Left ventricle myocardium inferior (tissue), 1 donor: Measurements from ENCODE around the gene VWF. TPM values are rescaled to one million over a fixed set of nuclear protein-coding genes. Genes with fewer than 3 reads are reported as not detected.

Experiments
- DNase-seq: peaks from one replicate; pipeline ENCODE4 v3.0.0-alpha.2; 2020
- H3K27ac ChIP-seq: fragments of 200-600 bp; replicated peaks from 2 replicates; pipeline ENCODE4 v1.8.0; 2021
- H3K27me3 ChIP-seq: fragments of 200-600 bp; 2 replicates; pipeline ENCODE4 v1.8.0; 2021; ENCODE audit warnings: low read depth
- H3K36me3 ChIP-seq: fragments of 200-600 bp; 2 replicates; pipeline ENCODE4 v1.8.0; 2021
- H3K4me1 ChIP-seq: fragments of 200-600 bp; 2 replicates; pipeline ENCODE4 v1.8.0; 2021
- H3K4me3 ChIP-seq: fragments of 200-600 bp; 2 replicates; pipeline ENCODE4 v1.8.0; 2021; ENCODE audit warnings: mild to moderate bottlenecking, moderate library complexity
- H3K9me3 ChIP-seq: fragments of 200-600 bp; replicated peaks from 2 replicates; pipeline ENCODE4 v1.8.0; 2021
- CTCF ChIP-seq: fragments of 200-600 bp; IDR thresholded peaks from 2 replicates; pipeline ENCODE4 v1.8.0; 2021; ENCODE audit warnings: antibody characterized with exemption, mild to moderate bottlenecking, borderline replicate concordance
- intact Hi-C: fragments of 100-400 bp; cut with micrococcal nuclease; formaldehyde crosslinking; loops from one replicate; pipeline ENCODE4 v1.11.0; 2022
- total RNA-seq: library from RNA; stranded (reverse); fragmentation: NEBNext Ultra II Directional; extraction: Animal tissue kit (Norgen Biotek cat#: 25700); gene quantifications from one replicate; pipeline ENCODE4 v1.2.1, GENCODE V29; 2021
- donor health status: DM: no; HTN: yes; CAD: no; lungs with severe emphysema.

Gene VWF
- total RNA-seq, 1 donor from 2014 or later = 250 TPM

GRCh38 chr12:5925646-5926045 lies 198.8 kb downstream of the VWF start:
- H3K27me3 ChIP-seq = peaks cover 32% of the 10 kb centered on the region
- no peak for DNase-seq
- peaks cover 10% of the 10 kb centered on the region for H3K36me3 ChIP-seq
- H3K4me3 ChIP-seq = no peak overlapping the region
- H3K4me1 ChIP-seq = no peaks in the 10 kb centered on the region
- intact Hi-C loops = no loop called here
- no peak for TF ChIP-seq CTCF
- H3K27ac ChIP-seq = no peak overlapping the region
- H3K9me3 ChIP-seq = no peaks in the 10 kb centered on the region

DNA sequence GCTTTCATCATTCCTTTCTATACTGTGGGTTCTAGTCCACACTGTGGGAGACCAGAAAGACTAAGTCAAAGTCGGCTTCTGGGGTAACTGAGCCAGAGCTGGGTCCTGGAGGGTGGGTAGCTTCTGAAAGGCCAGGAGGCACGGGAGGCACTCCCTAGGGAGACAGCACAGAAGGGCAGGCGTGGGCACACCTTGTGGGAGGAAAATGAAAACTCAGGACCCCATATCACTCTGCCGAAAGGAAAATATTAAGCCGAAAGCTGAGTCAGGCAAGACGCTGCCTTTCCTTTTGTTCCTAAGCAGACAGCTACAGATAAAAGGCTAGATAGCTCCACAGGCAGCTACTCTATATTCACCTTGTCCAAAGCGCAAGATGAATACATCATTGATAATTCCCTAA lies 200.1 kb downstream of the VWF start:
- DNase-seq = no peak
- intact Hi-C loops = no loop called here
- Histone ChIP-seq H3K9me3 (no peaks in the 10 kb centered on the region), H3K36me3 (peaks cover 17% of the 10 kb centered on the region), H3K27ac (no peak overlapping the region), H3K4me3 (no peak overlapping the region), H3K4me1 (no peaks in the 10 kb centered on the region), H3K27me3 (peaks cover 29% of the 10 kb centered on the region)
- no peak for TF ChIP-seq CTCF

DNA sequence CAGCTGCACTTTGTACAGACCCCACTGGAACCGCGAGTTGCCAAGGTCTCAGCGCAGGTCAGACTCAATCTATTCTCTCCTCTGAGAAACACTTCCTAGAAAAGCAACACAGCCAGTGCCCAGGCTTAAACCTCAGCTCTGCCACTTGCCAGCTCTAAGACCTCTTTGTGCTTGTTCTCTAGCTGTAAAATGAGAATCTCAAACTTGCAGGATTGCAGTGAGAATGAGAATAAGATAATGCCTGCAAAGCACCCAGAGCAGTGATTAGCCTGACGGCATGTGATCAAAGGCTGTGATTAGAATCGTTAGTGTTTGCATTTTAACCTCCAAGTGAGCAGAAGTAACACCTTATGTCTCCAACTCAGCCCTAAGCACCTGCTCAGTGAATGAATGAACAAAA lies 200.7 kb downstream of the VWF start:
- Histone ChIP-seq H3K4me3 (no peak overlapping the region), H3K9me3 (no peaks in the 10 kb centered on the region), H3K27me3 (peaks cover 29% of the 10 kb centered on the region), H3K27ac (no peak overlapping the region), H3K4me1 (no peaks in the 10 kb centered on the region), H3K36me3 (peaks cover 20% of the 10 kb centered on the region)
- intact Hi-C loops = no loop called here
- no peak for TF ChIP-seq CTCF
- no peak for DNase-seq

DNA sequence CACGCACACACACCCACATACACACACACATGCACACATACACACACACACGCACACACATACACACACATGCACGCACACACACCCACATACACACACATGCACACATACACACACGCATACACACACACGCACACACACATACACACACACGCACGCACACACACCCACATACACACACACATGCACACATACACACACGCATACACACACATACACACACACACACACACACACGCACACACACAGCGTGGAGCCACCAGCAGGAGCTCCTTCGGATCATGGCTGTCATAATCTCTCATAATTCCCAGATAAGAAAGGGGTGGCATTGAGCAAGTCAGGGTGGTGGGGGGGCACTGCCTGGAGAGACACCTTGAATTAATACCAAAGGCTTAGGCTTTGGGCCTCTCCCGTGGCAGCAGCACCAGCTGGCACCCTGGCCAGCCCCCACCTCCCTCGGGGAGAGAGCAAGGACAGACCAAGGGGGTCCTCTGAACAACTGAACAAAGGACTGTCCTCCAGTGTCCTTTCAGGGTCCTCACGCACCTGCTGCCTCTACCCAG lies 201.3 kb downstream of the VWF start:
- H3K36me3 ChIP-seq = peaks cover 21% of the 10 kb centered on the region
- H3K4me3 ChIP-seq = no peak overlapping the region
- no peak for DNase-seq
- H3K27me3 ChIP-seq = peaks cover 29% of the 10 kb centered on the region
- no peaks in the 10 kb centered on the region for H3K4me1 ChIP-seq
- intact Hi-C loops = no loop called here
- no peaks in the 10 kb centered on the region for H3K9me3 ChIP-seq
- no peak for TF ChIP-seq CTCF
- no peak overlapping the region for H3K27ac ChIP-seq

GRCh38 chr12:5921966-5922899 lies 202.2 kb downstream of the VWF start:
- H3K9me3 ChIP-seq = no peaks in the 10 kb centered on the region
- no peaks in the 10 kb centered on the region for H3K4me1 ChIP-seq
- no peak overlapping the region for H3K27ac ChIP-seq
- no peak overlapping the region for H3K4me3 ChIP-seq
- TF ChIP-seq CTCF = no peak
- H3K36me3 ChIP-seq = peaks cover 21% of the 10 kb centered on the region
- intact Hi-C loops = no loop called here
- no peak for DNase-seq
- H3K27me3 ChIP-seq = peaks cover 29% of the 10 kb centered on the region
